Coronary artery (tissue), 2 donors: ENCODE measurements around the gene KIF26B.

ENCODE experiments used
- DNase-seq: peaks from one replicate; pipeline ENCODE4 v3.0.0-alpha.2; 2017; ENCODE audit warnings: low spot score
- H3K27ac ChIP-seq, 2 donors: fragments of 200-600 bp; sonication (generic); one replicate each; pipeline ENCODE4 v1.5.1; 2016 to 2019
- H3K4me3 ChIP-seq: fragments of 200-600 bp; sonication (generic); 2 replicates; pipeline ENCODE4 v1.5.1; 2016; ENCODE audit warnings: mild to moderate bottlenecking, moderate library complexity
- TF ChIP-seq, protein P1 (sequence below): fragments of 200-600 bp; sonication (generic); IDR thresholded peaks from one replicate; pipeline ENCODE4 v1.5.1; 2019; ENCODE audit warnings: antibody characterized with exemption

Gene KIF26B

GRCh38 chr1:245404952-245405351 is 250.2 kb downstream of the KIF26B start:
- TF ChIP-seq, protein P1, sequence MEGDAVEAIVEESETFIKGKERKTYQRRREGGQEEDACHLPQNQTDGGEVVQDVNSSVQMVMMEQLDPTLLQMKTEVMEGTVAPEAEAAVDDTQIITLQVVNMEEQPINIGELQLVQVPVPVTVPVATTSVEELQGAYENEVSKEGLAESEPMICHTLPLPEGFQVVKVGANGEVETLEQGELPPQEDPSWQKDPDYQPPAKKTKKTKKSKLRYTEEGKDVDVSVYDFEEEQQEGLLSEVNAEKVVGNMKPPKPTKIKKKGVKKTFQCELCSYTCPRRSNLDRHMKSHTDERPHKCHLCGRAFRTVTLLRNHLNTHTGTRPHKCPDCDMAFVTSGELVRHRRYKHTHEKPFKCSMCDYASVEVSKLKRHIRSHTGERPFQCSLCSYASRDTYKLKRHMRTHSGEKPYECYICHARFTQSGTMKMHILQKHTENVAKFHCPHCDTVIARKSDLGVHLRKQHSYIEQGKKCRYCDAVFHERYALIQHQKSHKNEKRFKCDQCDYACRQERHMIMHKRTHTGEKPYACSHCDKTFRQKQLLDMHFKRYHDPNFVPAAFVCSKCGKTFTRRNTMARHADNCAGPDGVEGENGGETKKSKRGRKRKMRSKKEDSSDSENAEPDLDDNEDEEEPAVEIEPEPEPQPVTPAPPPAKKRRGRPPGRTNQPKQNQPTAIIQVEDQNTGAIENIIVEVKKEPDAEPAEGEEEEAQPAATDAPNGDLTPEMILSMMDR: no peak
- H3K4me3 ChIP-seq: no peak overlapping the region
- H3K27ac ChIP-seq: no peak overlapping the region
- DNase-seq: no peak

GRCh38 chr1:245406426-245406825 is 251.6 kb downstream of the KIF26B start:
- DNase-seq: no peak
- Histone ChIP-seq H3K27ac (no peak overlapping the region), H3K4me3 (no peak overlapping the region)
- TF ChIP-seq, protein P1: no peak

- Histone ChIP-seq H3K27ac (no peak overlapping the region), H3K4me3 (no peak overlapping the region)
- TF ChIP-seq, protein P1: no peak
- no peak for DNase-seq
These were observed 253.2 kb downstream of the KIF26B start for GRCh38 chr1:245407983-245408382.

DNA sequence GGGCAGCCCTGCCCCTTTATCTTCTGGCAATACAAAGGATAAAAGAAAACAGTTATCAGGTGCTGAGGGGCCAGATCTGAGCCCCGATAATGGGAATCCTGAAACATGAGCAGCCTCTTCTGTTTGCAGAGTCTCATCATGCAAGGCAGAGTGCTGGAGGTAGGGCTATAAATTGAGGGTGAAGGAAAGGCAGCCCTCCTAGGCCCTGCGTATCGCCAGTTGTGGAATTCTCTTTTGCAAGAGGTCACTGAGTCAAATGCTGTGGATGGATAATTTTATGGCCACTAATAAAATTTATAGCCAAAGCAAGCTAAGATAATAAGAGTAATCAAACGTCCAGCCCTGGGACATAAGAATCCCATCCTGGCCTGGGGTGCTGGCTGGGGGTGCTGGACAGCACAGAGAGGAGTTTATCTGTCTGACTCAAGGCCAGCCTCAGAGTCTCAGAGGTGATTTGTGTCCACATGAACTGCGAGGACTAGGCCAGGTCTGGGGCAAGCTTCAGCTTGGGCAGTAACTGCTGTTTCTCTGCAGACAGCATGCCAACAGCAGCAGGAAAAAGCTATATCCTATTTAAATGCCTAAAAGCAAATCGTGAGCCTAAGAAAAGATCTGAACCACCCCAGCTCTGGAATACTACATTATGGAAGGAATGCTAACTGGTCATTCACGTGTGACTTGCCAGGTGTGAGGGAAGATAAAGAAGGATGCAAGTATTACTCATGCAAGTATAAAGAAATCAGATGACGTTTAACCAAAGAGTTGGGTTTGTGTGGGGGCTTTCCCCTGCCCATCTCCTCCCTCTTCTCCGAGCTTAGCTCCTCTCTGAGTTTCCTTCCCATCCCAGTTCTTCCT is 254.8 kb downstream of the KIF26B start:
- H3K27ac ChIP-seq: no peak overlapping the region
- TF ChIP-seq, protein P1: no peak
- no peak for DNase-seq
- H3K4me3 ChIP-seq: no peak overlapping the region

DNA sequence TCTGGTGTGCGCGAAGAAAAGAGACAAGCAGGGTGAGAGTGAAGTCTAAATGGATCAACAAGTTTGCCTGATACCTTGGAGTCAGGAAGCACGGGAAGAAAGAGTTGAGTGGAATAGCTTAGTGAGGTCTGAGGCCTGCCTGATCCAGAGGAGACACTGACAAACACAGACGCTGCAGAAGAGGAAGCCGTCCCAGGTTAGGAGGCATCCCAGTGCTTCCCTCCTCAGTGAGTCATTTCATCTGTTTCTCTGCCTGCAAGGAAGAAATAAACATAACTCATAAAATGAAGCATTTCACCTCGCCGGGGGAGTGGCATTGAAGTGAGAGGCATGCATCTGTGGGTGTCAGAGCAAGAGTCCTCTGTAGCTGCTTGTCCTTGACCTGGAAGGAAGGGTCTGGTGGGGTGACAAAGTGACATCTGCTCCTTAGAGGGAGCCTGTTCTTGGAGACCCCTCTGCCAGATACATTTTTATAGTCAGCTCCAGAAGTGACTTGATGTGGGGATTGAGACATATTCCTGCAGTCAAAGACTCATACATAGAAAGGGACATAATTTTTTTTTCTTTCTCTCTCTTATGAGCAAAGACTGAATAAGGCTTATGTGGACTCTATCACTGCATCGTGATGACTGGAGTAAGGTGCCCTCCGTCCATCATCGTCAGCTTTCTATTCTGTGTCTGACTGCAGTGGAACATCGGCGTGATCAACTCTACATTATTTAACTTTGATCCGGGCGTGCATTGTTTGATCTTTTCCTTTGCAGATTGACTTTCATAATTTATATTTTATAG is 256.7 kb downstream of the KIF26B start:
- Histone ChIP-seq H3K27ac (no peak overlapping the region), H3K4me3 (no peak overlapping the region)
- DNase-seq: no peak
- TF ChIP-seq, protein P1: no peak

DNA sequence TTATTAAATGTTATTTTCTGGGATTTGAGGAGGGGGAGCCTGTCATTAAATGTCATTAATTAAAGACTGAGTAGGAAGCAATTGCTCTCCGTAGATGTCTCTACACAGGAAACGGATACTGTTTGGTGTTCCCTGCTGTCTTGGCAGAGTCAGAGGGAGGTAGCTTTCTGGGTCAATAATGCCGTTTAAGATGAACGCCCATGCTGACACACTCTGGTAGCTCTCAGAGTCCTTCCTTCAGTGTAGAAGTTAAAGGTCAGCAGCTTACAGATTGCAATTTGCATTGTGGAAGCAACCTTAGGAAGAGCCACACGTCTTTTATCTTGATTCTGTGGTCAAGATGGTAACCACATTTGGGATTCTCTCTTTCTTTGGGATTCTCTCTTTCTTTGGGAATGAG is 257.5 kb downstream of the KIF26B start:
- no peak overlapping the region for H3K27ac ChIP-seq
- TF ChIP-seq, protein P1: no peak
- no peak overlapping the region for H3K4me3 ChIP-seq
- no peak for DNase-seq
